ENCODE measurements around the gene STAT2. TPM values are rescaled to one million over a fixed set of nuclear protein-coding genes. Genes with fewer than 3 reads are reported as not detected.

The STAT2 gene
- total and polyA plus RNA-seq, 2 experiments from 2014 or later: 15.6 to 67.9 TPM

- TF ChIP-seq, protein P1, sequence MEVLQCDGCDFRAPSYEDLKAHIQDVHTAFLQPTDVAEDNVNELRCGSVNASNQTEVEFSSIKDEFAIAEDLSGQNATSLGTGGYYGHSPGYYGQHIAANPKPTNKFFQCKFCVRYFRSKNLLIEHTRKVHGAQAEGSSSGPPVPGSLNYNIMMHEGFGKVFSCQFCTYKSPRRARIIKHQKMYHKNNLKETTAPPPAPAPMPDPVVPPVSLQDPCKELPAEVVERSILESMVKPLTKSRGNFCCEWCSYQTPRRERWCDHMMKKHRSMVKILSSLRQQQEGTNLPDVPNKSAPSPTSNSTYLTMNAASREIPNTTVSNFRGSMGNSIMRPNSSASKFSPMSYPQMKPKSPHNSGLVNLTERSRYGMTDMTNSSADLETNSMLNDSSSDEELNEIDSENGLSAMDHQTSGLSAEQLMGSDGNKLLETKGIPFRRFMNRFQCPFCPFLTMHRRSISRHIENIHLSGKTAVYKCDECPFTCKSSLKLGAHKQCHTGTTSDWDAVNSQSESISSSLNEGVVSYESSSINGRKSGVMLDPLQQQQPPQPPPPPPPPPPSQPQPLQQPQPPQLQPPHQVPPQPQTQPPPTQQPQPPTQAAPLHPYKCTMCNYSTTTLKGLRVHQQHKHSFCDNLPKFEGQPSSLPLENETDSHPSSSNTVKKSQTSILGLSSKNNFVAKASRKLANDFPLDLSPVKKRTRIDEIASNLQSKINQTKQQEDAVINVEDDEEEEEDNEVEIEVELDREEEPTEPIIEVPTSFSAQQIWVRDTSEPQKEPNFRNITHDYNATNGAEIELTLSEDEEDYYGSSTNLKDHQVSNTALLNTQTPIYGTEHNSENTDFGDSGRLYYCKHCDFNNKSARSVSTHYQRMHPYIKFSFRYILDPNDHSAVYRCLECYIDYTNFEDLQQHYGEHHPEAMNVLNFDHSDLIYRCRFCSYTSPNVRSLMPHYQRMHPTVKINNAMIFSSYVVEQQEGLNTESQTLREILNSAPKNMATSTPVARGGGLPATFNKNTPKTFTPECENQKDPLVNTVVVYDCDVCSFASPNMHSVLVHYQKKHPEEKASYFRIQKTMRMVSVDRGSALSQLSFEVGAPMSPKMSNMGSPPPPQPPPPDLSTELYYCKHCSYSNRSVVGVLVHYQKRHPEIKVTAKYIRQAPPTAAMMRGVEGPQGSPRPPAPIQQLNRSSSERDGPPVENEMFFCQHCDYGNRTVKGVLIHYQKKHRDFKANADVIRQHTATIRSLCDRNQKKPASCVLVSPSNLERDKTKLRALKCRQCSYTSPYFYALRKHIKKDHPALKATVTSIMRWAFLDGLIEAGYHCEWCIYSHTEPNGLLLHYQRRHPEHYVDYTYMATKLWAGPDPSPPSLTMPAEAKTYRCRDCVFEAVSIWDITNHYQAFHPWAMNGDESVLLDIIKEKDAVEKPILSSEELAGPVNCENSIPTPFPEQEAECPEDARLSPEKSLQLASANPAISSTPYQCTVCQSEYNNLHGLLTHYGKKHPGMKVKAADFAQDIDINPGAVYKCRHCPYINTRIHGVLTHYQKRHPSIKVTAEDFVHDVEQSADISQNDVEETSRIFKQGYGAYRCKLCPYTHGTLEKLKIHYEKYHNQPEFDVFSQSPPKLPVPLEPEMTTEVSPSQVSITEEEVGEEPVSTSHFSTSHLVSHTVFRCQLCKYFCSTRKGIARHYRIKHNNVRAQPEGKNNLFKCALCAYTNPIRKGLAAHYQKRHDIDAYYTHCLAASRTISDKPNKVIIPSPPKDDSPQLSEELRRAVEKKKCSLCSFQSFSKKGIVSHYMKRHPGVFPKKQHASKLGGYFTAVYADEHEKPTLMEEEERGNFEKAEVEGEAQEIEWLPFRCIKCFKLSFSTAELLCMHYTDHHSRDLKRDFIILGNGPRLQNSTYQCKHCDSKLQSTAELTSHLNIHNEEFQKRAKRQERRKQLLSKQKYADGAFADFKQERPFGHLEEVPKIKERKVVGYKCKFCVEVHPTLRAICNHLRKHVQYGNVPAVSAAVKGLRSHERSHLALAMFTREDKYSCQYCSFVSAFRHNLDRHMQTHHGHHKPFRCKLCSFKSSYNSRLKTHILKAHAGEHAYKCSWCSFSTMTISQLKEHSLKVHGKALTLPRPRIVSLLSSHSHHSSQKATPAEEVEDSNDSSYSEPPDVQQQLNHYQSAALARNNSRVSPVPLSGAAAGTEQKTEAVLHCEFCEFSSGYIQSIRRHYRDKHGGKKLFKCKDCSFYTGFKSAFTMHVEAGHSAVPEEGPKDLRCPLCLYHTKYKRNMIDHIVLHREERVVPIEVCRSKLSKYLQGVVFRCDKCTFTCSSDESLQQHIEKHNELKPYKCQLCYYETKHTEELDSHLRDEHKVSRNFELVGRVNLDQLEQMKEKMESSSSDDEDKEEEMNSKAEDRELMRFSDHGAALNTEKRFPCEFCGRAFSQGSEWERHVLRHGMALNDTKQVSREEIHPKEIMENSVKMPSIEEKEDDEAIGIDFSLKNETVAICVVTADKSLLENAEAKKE (CRISPR knock-in tag; IDR thresholded peaks at IDR 0.05): no peak
- TF ChIP-seq NANOG (IDR thresholded peaks at IDR 0.05; ENCODE audit: borderline replicate concordance) (no peak), CREB1 (CRISPR knock-in tag; IDR thresholded peaks at IDR 0.05; ENCODE audit: low read depth) (no peak), EZH2phosphoT487 (IDR thresholded peaks at IDR 0.05; ENCODE audit: unreplicated experiment) (no peak), ZNF114 (CRISPR knock-in tag; IDR thresholded peaks at IDR 0.05) (no peak)
- TF ChIP-seq, protein P2, sequence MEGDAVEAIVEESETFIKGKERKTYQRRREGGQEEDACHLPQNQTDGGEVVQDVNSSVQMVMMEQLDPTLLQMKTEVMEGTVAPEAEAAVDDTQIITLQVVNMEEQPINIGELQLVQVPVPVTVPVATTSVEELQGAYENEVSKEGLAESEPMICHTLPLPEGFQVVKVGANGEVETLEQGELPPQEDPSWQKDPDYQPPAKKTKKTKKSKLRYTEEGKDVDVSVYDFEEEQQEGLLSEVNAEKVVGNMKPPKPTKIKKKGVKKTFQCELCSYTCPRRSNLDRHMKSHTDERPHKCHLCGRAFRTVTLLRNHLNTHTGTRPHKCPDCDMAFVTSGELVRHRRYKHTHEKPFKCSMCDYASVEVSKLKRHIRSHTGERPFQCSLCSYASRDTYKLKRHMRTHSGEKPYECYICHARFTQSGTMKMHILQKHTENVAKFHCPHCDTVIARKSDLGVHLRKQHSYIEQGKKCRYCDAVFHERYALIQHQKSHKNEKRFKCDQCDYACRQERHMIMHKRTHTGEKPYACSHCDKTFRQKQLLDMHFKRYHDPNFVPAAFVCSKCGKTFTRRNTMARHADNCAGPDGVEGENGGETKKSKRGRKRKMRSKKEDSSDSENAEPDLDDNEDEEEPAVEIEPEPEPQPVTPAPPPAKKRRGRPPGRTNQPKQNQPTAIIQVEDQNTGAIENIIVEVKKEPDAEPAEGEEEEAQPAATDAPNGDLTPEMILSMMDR (conservative IDR thresholded peaks at IDR 0.05; ENCODE audit: low read depth in 2 of 2): no peak
These were observed 44.7 kb downstream of the STAT2 start (continued) for GRCh38 chr12:56315249-56315621.

- H3K9me2 ChIP-seq (ENCODE audit: insufficient read depth): no peaks in the 10 kb centered on the region
- H3K9me3 Mint-ChIP-seq: no peaks in the 10 kb centered on the region; the same call in 2 of the 3 replicates
- peaks cover 20% of the 10 kb centered on the region for H3K79me2 ChIP-seq (replicated peaks; ENCODE audit: insufficient read depth)
- peaks cover 60% of the 10 kb centered on the region for H3K36me3 ChIP-seq (ENCODE audit: insufficient read depth)
- no peak overlapping the region for H3K4me3 Mint-ChIP-seq
- no peak overlapping the region for H3K27ac ChIP-seq (ENCODE audit: low read depth)
- H4K20me1 ChIP-seq (replicated peaks; ENCODE audit: insufficient read depth): peaks cover 8% of the 10 kb centered on the region; the same call in 1 of the 2 replicates
- no peak overlapping the region for H3K4me2 ChIP-seq
- H3K27me3 Mint-ChIP-seq (ENCODE audit: insufficient read depth, low read depth, poor library complexity): peaks cover 7% of the 10 kb centered on the region
- no peak overlapping the region for H3K27ac Mint-ChIP-seq
- H3K4me3 ChIP-seq: no peak overlapping the region
- H3K4me1 ChIP-seq (ENCODE audit: insufficient read depth): peaks cover 5% of the 10 kb centered on the region
- peaks cover 81% of the 10 kb centered on the region for H3K36me3 Mint-ChIP-seq (ENCODE audit: low read depth)
- TF ChIP-seq STAT1 (IDR thresholded peaks at IDR 0.05; ENCODE audit: unreplicated experiment) (no peak), POLR2AphosphoS5 (IDR thresholded peaks at IDR 0.05; ENCODE audit: low read depth) (no peak), ZNF331 (CRISPR knock-in tag; IDR thresholded peaks at IDR 0.05; ENCODE audit: low read depth) (no peak), NANOG (IDR thresholded peaks at IDR 0.05; ENCODE audit: borderline replicate concordance) (no peak), EZH2 (IDR thresholded peaks at IDR 0.05; ENCODE audit: low read depth, unreplicated experiment) (no peak)
- TF ChIP-seq, protein P2 (conservative IDR thresholded peaks at IDR 0.05; ENCODE audit: low read depth in 2 of 2): no peak
- H3K27me3 ChIP-seq (ENCODE audit: insufficient read depth): no peaks in the 10 kb centered on the region
- no peak for DNase-seq (ENCODE audit: low spot score)
- peaks cover 18% of the 10 kb centered on the region for H3F3A ChIP-seq (replicated peaks; ENCODE audit: low read depth)
- ATAC-seq: no peak
- no peak overlapping the region for H2AFZ ChIP-seq
- H3K4me1 Mint-ChIP-seq: peaks cover 4% of the 10 kb centered on the region; the same call in 2 of the 3 replicates
These were observed 48.9 kb downstream of the STAT2 start for GRCh38 chr12:56311003-56311402.

All from GM23338 (cell line).